ENCODE results near the gene P3H3.
A peak's percentile ranks its signal among the peaks of the same experiment; 100 is the strongest.

P3H3 gene

GRCh38 chr12:6788972-6789924 lies 39.0 kb upstream of the P3H3 start, which contains the start of gene CD4:
Gene CD4, plus strand, starts transcription at chr12:6789528. Its CDS starts 10,611 bp downstream, at chr12:6800139.
- H3K4me1 Mint-ChIP-seq, result peaks cover 10% of the 10 kb centered on the region
- no peak within 1 kb of the TSS for H3K4me3 Mint-ChIP-seq
- no peaks in the 10 kb centered on the region for H3K9me3 Mint-ChIP-seq
- no peak within 1 kb of the TSS for H3K27ac Mint-ChIP-seq
- peaks cover 1% of the 10 kb centered on the region for H3K27me3 Mint-ChIP-seq
- DNase-seq (ENCODE audit: low spot score in 2 of 2) (no peak), ATAC-seq (ENCODE audit: low read depth) (no peak)
- no peaks in the 10 kb centered on the region for H3K36me3 Mint-ChIP-seq

DNA sequence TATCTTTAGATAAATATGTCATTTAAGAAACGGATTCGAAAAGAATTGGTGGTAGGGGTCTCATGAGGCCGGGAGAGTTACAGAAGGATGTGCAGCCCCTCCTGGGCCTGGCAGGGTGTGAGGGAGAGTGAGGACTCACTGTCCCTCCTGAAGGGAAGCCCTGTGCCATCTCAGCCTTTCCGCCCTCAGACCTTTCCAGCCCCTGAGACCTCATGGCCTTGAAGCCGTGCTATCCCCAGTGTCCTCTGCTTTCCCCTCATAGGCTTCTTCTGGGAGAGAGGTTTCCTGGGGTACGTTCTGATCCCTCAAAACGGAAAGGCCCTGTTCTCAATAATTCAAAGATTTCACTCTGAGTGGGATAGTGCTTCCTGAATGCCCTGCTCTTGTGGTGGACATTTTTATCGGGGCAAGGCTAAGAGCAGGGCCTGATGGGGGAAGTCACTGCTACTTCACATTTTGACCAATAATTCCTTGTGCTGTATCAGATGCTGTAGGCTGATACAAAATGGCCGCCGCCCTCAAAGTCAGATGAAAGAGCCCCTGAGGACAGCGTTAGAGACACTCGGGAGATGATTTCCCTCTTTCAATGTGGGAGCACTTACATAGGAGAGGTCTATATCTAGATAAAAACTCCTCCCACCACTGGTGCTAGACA lies 37.6 kb upstream of the P3H3 start:
- Mint-ChIP-seq H3K27me3 (peaks cover 1% of the 10 kb centered on the region), H3K4me3 (no peak overlapping the region), H3K27ac (no peak overlapping the region), H3K36me3 (no peaks in the 10 kb centered on the region), H3K9me3 (no peaks in the 10 kb centered on the region), H3K4me1 (peaks cover 10% of the 10 kb centered on the region)
- no peak for DNase-seq (ENCODE audit: low spot score in 2 of 2)
- ATAC-seq (ENCODE audit: low read depth), result no peak

DNA sequence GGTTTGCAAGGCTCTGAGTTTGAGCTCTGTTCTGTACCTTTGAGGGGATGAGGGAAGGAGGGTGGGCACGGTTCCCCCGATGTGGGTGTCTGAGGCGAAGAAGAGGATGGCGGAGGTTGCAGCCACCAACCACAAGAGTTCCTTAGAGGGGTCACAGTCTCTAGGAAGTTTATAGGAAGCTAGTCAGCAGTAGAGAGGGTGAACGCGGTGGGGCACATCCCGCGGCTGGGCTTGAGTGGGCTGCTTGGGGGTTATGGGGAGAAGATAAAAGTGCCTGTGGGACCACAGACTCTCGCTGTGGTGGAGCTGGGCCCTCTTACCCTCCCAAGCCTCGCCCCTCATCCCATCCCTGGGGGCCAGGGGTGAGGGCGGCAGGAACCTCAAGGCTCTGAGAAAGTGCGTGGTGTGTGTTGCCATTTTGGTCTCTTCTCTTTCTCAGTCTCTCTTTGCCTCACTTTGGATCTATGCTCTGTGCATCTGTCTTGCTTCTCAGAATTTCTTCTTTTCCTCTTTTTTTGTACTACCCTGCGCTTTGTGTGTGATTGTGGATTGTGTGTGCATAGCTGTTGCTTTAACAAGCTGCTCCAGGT lies 36.2 kb upstream of the P3H3 start:
- ATAC-seq (ENCODE audit: low read depth) (no peak), DNase-seq (ENCODE audit: low spot score in 2 of 2) (no peak)
- Mint-ChIP-seq H3K9me3 (no peaks in the 10 kb centered on the region), H3K27ac (no peak overlapping the region), H3K36me3 (no peaks in the 10 kb centered on the region), H3K4me1 (peaks cover 10% of the 10 kb centered on the region), H3K27me3 (peaks cover 9% of the 10 kb centered on the region), H3K4me3 (no peak overlapping the region)

GRCh38 chr12:6792522-6793201 lies 35.5 kb upstream of the P3H3 start:
- Mint-ChIP-seq H3K27me3 (peaks cover 10% of the 10 kb centered on the region), H3K36me3 (no peaks in the 10 kb centered on the region), H3K4me1 (peaks cover 10% of the 10 kb centered on the region), H3K4me3 (no peak overlapping the region), H3K27ac (no peak overlapping the region), H3K9me3 (no peaks in the 10 kb centered on the region)
- DNase-seq (ENCODE audit: low spot score in 2 of 2), result no peak
- peak; percentile 88 for ATAC-seq (ENCODE audit: low read depth)

DNA sequence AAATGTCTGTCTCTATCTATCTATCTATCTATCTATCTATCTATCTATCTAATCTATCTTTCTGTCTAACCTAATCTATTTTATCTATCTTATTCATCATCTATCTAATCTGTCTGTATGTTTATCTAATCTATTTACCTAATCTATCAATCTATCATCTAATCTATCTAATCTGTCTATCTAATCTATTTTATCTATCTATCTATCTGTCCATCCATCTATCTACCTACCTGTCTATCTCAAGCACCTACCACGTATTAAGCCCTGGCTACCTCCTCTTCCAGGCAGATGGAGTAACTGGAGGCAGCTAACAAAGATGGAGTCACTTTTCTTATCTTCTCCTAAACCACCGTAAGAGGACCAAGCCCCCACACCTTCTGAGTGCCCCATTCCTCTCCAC lies 33.1 kb upstream of the P3H3 start:
- Mint-ChIP-seq H3K4me3 (no peak overlapping the region), H3K27me3 (peaks cover 10% of the 10 kb centered on the region), H3K27ac (no peak overlapping the region), H3K4me1 (peaks cover 10% of the 10 kb centered on the region), H3K36me3 (no peaks in the 10 kb centered on the region), H3K9me3 (no peaks in the 10 kb centered on the region)
- ATAC-seq (ENCODE audit: low read depth) (no peak), DNase-seq (ENCODE audit: low spot score in 2 of 2) (no peak)

DNA sequence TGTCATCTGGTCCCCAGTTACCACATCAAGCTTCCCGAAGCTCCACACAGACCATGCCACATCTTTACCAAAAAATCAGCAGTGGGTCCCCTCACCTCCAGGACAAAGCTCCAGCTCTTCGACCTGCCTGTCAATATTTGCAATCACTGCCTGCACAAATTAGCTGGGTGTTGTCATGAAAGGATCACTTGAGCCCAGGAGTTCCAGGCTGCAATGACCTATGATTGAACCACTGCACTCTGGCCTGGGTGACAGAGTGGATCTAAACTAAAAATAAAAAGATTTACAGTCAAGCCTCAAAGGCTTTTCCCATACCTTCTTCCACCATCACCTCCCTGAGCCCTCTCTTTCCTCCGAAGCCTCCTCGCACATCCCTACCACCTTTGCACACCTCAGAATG lies 31.6 kb upstream of the P3H3 start:
- ATAC-seq (ENCODE audit: low read depth) (no peak), DNase-seq (ENCODE audit: low spot score in 2 of 2) (no peak)
- Mint-ChIP-seq H3K4me1 (peaks cover 10% of the 10 kb centered on the region), H3K27ac (no peak overlapping the region), H3K27me3 (peaks cover 10% of the 10 kb centered on the region), H3K36me3 (no peaks in the 10 kb centered on the region), H3K4me3 (no peak overlapping the region), H3K9me3 (no peaks in the 10 kb centered on the region)

DNA sequence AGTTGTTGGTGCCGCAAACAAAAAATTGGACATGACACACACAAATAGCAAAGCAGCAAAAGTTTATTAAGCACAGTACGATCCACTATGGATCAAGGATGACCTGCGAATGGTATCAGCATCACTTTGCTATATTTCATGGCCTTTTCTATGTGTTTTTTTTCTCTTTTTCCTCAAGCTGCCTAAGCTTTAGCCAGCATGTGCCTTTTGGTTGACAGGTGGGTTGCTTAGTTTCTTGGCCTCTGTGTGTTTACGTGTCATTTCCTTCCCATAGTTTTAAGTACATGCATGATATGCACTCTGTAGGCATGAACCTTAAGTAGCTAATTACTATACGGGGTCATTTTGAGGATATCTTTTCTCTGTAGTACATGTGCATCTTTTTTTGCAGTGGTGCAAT lies 29.1 kb upstream of the P3H3 start:
- H3K27ac Mint-ChIP-seq, result no peak overlapping the region
- DNase-seq (ENCODE audit: low spot score in 2 of 2) (no peak), ATAC-seq (ENCODE audit: low read depth) (no peak)
- peaks cover 8% of the 10 kb centered on the region for H3K27me3 Mint-ChIP-seq
- H3K36me3 Mint-ChIP-seq, result no peaks in the 10 kb centered on the region
- H3K9me3 Mint-ChIP-seq, result no peaks in the 10 kb centered on the region
- no peak overlapping the region for H3K4me3 Mint-ChIP-seq
- H3K4me1 Mint-ChIP-seq, result no peaks in the 10 kb centered on the region

DNA sequence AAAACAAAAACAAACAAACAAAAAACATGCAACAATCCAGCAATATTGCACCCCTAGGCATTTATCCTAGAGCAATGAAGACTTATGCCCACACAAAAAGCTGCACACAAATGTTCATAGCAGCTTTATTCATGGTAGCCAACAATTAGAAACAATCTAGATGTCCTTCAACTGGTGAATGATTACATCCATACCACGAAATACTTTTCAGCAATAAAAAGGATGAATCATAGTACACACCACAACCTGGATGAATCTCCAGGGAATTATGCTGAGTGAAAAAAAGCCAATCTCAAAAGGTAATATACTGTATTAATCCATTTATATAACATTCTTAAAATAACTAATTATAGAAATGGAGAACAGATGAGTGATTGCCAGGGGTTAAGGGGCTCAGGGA lies 21.0 kb upstream of the P3H3 start:
- Mint-ChIP-seq H3K4me3 (no peak overlapping the region), H3K27me3 (no peaks in the 10 kb centered on the region)

DNA sequence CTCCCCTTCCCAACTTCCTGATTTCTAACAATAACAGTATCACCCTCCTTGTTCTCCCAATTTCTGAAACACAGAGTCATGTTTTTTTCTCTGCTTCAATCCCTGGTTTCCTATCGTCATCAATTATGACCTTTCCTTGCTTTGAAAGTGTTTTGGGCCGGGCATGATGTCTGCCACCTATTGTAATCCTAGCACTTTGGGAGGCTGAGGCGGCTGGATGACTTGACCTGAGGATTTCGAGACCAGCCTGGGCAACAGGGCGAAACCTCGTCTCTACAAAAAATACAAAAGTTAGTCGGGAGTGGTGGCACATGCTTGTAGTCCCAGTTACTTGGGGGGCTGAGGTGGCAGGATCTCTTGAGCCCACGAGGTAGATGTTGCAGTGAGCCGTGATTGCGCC lies 19.2 kb upstream of the P3H3 start:
- H3K27ac Mint-ChIP-seq, result no peak overlapping the region
- DNase-seq (ENCODE audit: low spot score in 2 of 2), result no peak
- H3K4me3 Mint-ChIP-seq, result no peak overlapping the region
- ATAC-seq (ENCODE audit: low read depth), result no peak
- no peaks in the 10 kb centered on the region for H3K27me3 Mint-ChIP-seq
- H3K4me1 Mint-ChIP-seq, result peaks cover 13% of the 10 kb centered on the region
- no peaks in the 10 kb centered on the region for H3K36me3 Mint-ChIP-seq
- H3K9me3 Mint-ChIP-seq, result no peaks in the 10 kb centered on the region

More for the DNA sequence above, 21.0 kb upstream of the P3H3 start:
- DNase-seq (ENCODE audit: low spot score in 2 of 2) (no peak), ATAC-seq (ENCODE audit: low read depth) (no peak)
- Mint-ChIP-seq H3K9me3 (no peaks in the 10 kb centered on the region), H3K36me3 (no peaks in the 10 kb centered on the region), H3K27ac (no peak overlapping the region), H3K4me1 (peaks cover 7% of the 10 kb centered on the region)

- Mint-ChIP-seq H3K27me3 (peaks cover 1% of the 10 kb centered on the region), H3K36me3 (no peaks in the 10 kb centered on the region)
Observed at GRCh38 chr12:6810758-6811157, 17.4 kb upstream of the P3H3 start.

GRCh38 chr12:6813363-6813762 lies 14.8 kb upstream of the P3H3 start:
- Mint-ChIP-seq H3K4me1 (peaks cover 17% of the 10 kb centered on the region), H3K27ac (no peak overlapping the region)
- no peak for DNase-seq (ENCODE audit: low spot score in 2 of 2)

More at GRCh38 chr12:6810758-6811157, 17.4 kb upstream of the P3H3 start:
- DNase-seq (ENCODE audit: low spot score in 2 of 2) (no peak), ATAC-seq (ENCODE audit: low read depth) (no peak)
- Mint-ChIP-seq H3K4me1 (peaks cover 13% of the 10 kb centered on the region), H3K27ac (no peak overlapping the region), H3K9me3 (no peaks in the 10 kb centered on the region), H3K4me3 (no peak overlapping the region)

DNA sequence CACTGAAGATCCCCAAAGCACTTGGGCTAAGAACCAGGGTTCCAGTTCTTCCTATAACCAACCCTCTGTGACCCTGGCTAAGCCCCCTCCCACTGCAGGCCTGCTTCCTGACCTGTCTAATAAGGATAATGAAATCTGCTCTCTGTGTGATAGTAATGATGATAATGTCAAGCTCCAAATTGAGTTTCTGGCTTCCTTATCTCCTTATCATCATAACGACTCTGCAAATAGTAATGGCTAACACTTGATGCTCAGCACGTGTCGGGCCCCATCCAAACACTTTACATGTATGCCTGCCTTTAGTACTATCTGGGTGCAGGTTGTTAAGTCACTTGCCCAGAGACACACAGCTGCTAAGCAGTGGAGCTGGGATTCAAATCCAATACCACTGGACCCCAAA lies 11.6 kb upstream of the P3H3 start:
- no peak for DNase-seq (ENCODE audit: low spot score in 2 of 2)

More at GRCh38 chr12:6813363-6813762, 14.8 kb upstream of the P3H3 start:
- H3K4me3 Mint-ChIP-seq, result no peak overlapping the region
- H3K27me3 Mint-ChIP-seq, result peaks cover 6% of the 10 kb centered on the region
- no peaks in the 10 kb centered on the region for H3K9me3 Mint-ChIP-seq
- ATAC-seq (ENCODE audit: low read depth), result no peak
- H3K36me3 Mint-ChIP-seq, result no peaks in the 10 kb centered on the region

GRCh38 chr12:6817098-6817497 lies 11.1 kb upstream of the P3H3 start:
- no peak overlapping the region for H3K27ac Mint-ChIP-seq
- H3K9me3 Mint-ChIP-seq, result no peaks in the 10 kb centered on the region
- H3K27me3 Mint-ChIP-seq, result peaks cover 14% of the 10 kb centered on the region
- no peak overlapping the region for H3K4me3 Mint-ChIP-seq
- ATAC-seq (ENCODE audit: low read depth) (no peak), DNase-seq (ENCODE audit: low spot score in 2 of 2) (no peak)
- H3K36me3 Mint-ChIP-seq, result no peaks in the 10 kb centered on the region
- peaks cover 18% of the 10 kb centered on the region for H3K4me1 Mint-ChIP-seq

More for the DNA sequence above, 11.6 kb upstream of the P3H3 start:
- Mint-ChIP-seq H3K9me3 (no peaks in the 10 kb centered on the region), H3K27me3 (peaks cover 11% of the 10 kb centered on the region), H3K27ac (no peak overlapping the region), H3K36me3 (no peaks in the 10 kb centered on the region), H3K4me3 (no peak overlapping the region), H3K4me1 (peaks cover 16% of the 10 kb centered on the region)
- ATAC-seq (ENCODE audit: low read depth), result no peak
